ENCODE data around the gene ETV3.

ETV3 gene

GRCh38 chr1:157151506-157151905, 13.3 kb upstream of the ETV3 start:
- H3K27ac ChIP-seq: no peak overlapping the region
- no peak for TF ChIP-seq CTCF (IDR thresholded peaks at IDR 0.05)
- TF ChIP-seq ZFX (IDR thresholded peaks at IDR 0.05; ENCODE audit: borderline replicate concordance): no peak

- no peak for TF ChIP-seq ZFX (IDR thresholded peaks at IDR 0.05; ENCODE audit: borderline replicate concordance)
- TF ChIP-seq CTCF (IDR thresholded peaks at IDR 0.05): no peak
Observed at GRCh38 chr1:157151073-157151472, 12.9 kb upstream of the ETV3 start.

GRCh38 chr1:157150631-157151030, 12.4 kb upstream of the ETV3 start:
- H3K27ac ChIP-seq: no peak overlapping the region
- TF ChIP-seq CTCF (IDR thresholded peaks at IDR 0.05): no peak
- TF ChIP-seq ZFX (IDR thresholded peaks at IDR 0.05; ENCODE audit: borderline replicate concordance): no peak

More at GRCh38 chr1:157151073-157151472, 12.9 kb upstream of the ETV3 start:
- no peak overlapping the region for H3K27ac ChIP-seq

- TF ChIP-seq CTCF (IDR thresholded peaks at IDR 0.05) (no peak), ZFX (IDR thresholded peaks at IDR 0.05; ENCODE audit: borderline replicate concordance) (no peak)
- no peak overlapping the region for H3K27ac ChIP-seq
Observed at GRCh38 chr1:157147906-157148700, 9.9 kb upstream of the ETV3 start.

- TF ChIP-seq ZFX (IDR thresholded peaks at IDR 0.05; ENCODE audit: borderline replicate concordance) (no peak), CTCF (IDR thresholded peaks at IDR 0.05) (no peak)
Observed at GRCh38 chr1:157147037-157147436, 8.8 kb upstream of the ETV3 start.

GRCh38 chr1:157146244-157146643, 8.0 kb upstream of the ETV3 start:
- TF ChIP-seq ZFX (IDR thresholded peaks at IDR 0.05; ENCODE audit: borderline replicate concordance) (no peak), CTCF (IDR thresholded peaks at IDR 0.05) (no peak)
- H3K27ac ChIP-seq: no peak overlapping the region

More at GRCh38 chr1:157147037-157147436, 8.8 kb upstream of the ETV3 start:
- H3K27ac ChIP-seq: no peak overlapping the region

- no peak overlapping the region for H3K27ac ChIP-seq
- TF ChIP-seq ZFX (IDR thresholded peaks at IDR 0.05; ENCODE audit: borderline replicate concordance): no peak
- TF ChIP-seq CTCF (IDR thresholded peaks at IDR 0.05): no peak
Observed at GRCh38 chr1:157145076-157145475, 6.9 kb upstream of the ETV3 start.

Data from 22Rv1 (cell line).